SK-N-SH (cell line): ENCODE data around the gene PRKCH. TPM values are rescaled to one million over a fixed set of nuclear protein-coding genes. Genes with fewer than 3 reads are reported as not detected.

Source experiments
- CTCF ChIA-PET: fragments of 300-600, 350-600 bp; formaldehyde crosslinking; extraction: SDS; loops from one replicate; lab custom pipeline; 2021; lab: Yijun Ruan, JAX
- POLR2A ChIA-PET: fragments of 350-600 bp; sonication (Branson Sonifier 250); formaldehyde crosslinking; extraction: SDS; loops from one replicate; lab custom pipeline; 2020; ENCODE audit warnings: antibody characterized with exemption, inconsistent platforms; lab: Yijun Ruan, JAX
- DNase-seq: peaks from one replicate; pipeline ENCODE4 v3.0.0; 2012
- H2AFZ ChIP-seq: fragments of 200-600 bp; sonication (generic); 2 replicates; pipeline ENCODE4 v1.8.1; 2016; ENCODE audit warnings: antibody characterized with exemption, mild to moderate bottlenecking, low read depth
- H3F3A ChIP-seq: fragments of 200-600 bp; sonication (generic); replicated peaks from 2 replicates; pipeline ENCODE3; 2016; ENCODE audit warnings: antibody characterized with exemption, mild to moderate bottlenecking; ENCODE audit not compliant: insufficient read depth
- H3K27ac ChIP-seq, 2 experiments: fragments of 200-500 bp in 1 of 2; fragments of 200-600 bp in 1 of 2; sonication (Bioruptor generic) in 1 of 2; sonication (generic), shearing (Covaris generic) in 1 of 2; 2 replicates each; pipeline versions ENCODE4 v1.5.1 to v1.6.1; 2014 to 2016; ENCODE audit warnings: low read depth in 2 of 2, inconsistent platforms in 1 of 2, low read length in 1 of 2, mild to moderate bottlenecking in 1 of 2, mixed read lengths in 1 of 2
- H3K27me3 ChIP-seq: fragments of 200-600 bp; sonication (generic), shearing (Covaris generic); 2 replicates; pipeline ENCODE4 v1.6.1; 2016; ENCODE audit warnings: mixed run types; ENCODE audit not compliant: insufficient read depth
- H3K36me3 ChIP-seq, 2 experiments: fragments of 200-500 bp in 1 of 2; fragments of 200-600 bp in 1 of 2; sonication (Bioruptor generic) in 1 of 2; sonication (generic) in 1 of 2; replicated peaks in 1 of 2; 2 replicates each; pipeline versions ENCODE3 to v1.5.1; 2014 to 2016; ENCODE audit warnings: low read length in 1 of 2, mild to moderate bottlenecking in 1 of 2; ENCODE audit not compliant: insufficient read depth in 2 of 2, control insufficient read depth in 1 of 2
- H3K4me1 ChIP-seq, 2 experiments: fragments of 200-500 bp in 1 of 2; fragments of 200-600 bp in 1 of 2; sonication (Bioruptor generic) in 1 of 2; sonication (generic), shearing (Covaris generic) in 1 of 2; 2 replicates each; pipeline versions ENCODE4 v1.5.1 to v1.6.1; 2014 to 2016; ENCODE audit warnings: low read depth in 1 of 2, low read length in 1 of 2, mixed run types in 1 of 2; ENCODE audit not compliant: insufficient read depth in 2 of 2, control insufficient read depth in 1 of 2
- H3K4me2 ChIP-seq: fragments of 200-600 bp; sonication (generic), shearing (Covaris generic); 2 replicates; pipeline ENCODE4 v1.6.1; 2017; ENCODE audit warnings: mixed run types
- H3K4me3 ChIP-seq, 2 experiments: fragments of 200-500 bp in 1 of 2; fragments of 200-600 bp in 1 of 2; sonication (Bioruptor generic) in 1 of 2; sonication (generic), shearing (Covaris generic) in 1 of 2; 2 replicates each; pipeline versions ENCODE4 v1.5.1 to v1.8.1; 2014 to 2016; ENCODE audit warnings: low read depth in 2 of 2, inconsistent platforms in 1 of 2, low read length in 1 of 2, mild to moderate bottlenecking in 1 of 2, mixed read lengths in 1 of 2, moderate library complexity in 1 of 2
- H3K79me2 ChIP-seq: fragments of 200-600 bp; sonication (generic); 2 replicates; pipeline ENCODE4 v1.8.1; 2017; ENCODE audit warnings: mild to moderate bottlenecking; ENCODE audit not compliant: insufficient read depth
- H3K9ac ChIP-seq: fragments of 200-600 bp; sonication (generic); 2 replicates; pipeline ENCODE4 v1.6.1; 2017; ENCODE audit warnings: mixed run types
- H3K9me2 ChIP-seq: fragments of 200-600 bp; sonication (generic); 2 replicates; pipeline ENCODE4 v1.6.1; 2017; ENCODE audit warnings: mixed run types
- H3K9me3 ChIP-seq: fragments of 200-600 bp; sonication (generic); 2 replicates; pipeline ENCODE4 v1.6.1; 2017; ENCODE audit warnings: mixed run types, mild to moderate bottlenecking, moderate library complexity
- H4K20me1 ChIP-seq: fragments of 200-600 bp; sonication (generic); 2 replicates; pipeline ENCODE4 v1.6.1; 2017; ENCODE audit warnings: mild to moderate bottlenecking, mixed run types; ENCODE audit not compliant: insufficient read depth
- ELF1 ChIP-seq: IDR thresholded peaks from 2 replicates; pipeline ENCODE4 v1.4.0; 2012
- EZH2phosphoT487 ChIP-seq: fragments of 200-600 bp; sonication (generic); IDR thresholded peaks from 2 replicates; pipeline ENCODE4 v1.6.1; 2017; ENCODE audit warnings: low read depth, mixed run types, mild to moderate bottlenecking, antibody characterized with exemption, moderate library complexity, borderline replicate concordance
- FOXJ3 ChIP-seq: sonication (generic); formaldehyde crosslinking; IDR thresholded peaks from 2 replicates; pipeline ENCODE4 v1.5.1; 2020; ENCODE audit warnings: mild to moderate bottlenecking, missing genetic modification reagents
- GATA2 ChIP-seq: sonication (generic); formaldehyde crosslinking; IDR thresholded peaks from 2 replicates; pipeline ENCODE4 v1.5.0; 2020; ENCODE audit warnings: mild to moderate bottlenecking, missing genetic modification reagents
- MXI1 ChIP-seq: IDR thresholded peaks from 2 replicates; pipeline ENCODE4 v1.6.1; 2012; ENCODE audit warnings: mild to moderate bottlenecking, low read depth, low read length, improper control_type of control experiment
- NRF1 ChIP-seq: IDR thresholded peaks from 2 replicates; pipeline ENCODE4 v1.6.1; 2012; ENCODE audit warnings: low read depth, mild to moderate bottlenecking, low read length
- PBX3 ChIP-seq: IDR thresholded peaks from 2 replicates; pipeline ENCODE4; 2012
- POLR2AphosphoS5 ChIP-seq: IDR thresholded peaks from 2 replicates; pipeline ENCODE4 v1.6.1; 2012; ENCODE audit warnings: low read depth, low read length
- RXRA ChIP-seq: IDR thresholded peaks from 2 replicates; pipeline ENCODE4 v1.4.0; 2012; ENCODE audit warnings: low read depth, mild to moderate bottlenecking, borderline replicate concordance
- SIN3A ChIP-seq: IDR thresholded peaks from 2 replicates; pipeline ENCODE4 v1.6.1; 2012; ENCODE audit warnings: low read depth, mild to moderate bottlenecking, low read length, moderate library complexity, borderline replicate concordance
- TAF1 ChIP-seq: IDR thresholded peaks from 2 replicates; pipeline ENCODE4 v1.6.1; 2012; ENCODE audit warnings: low read depth, mild to moderate bottlenecking, low read length, moderate library complexity, borderline replicate concordance
- TCF12 ChIP-seq: IDR thresholded peaks from 2 replicates; pipeline ENCODE4 v1.4.0; 2012
- TEAD4 ChIP-seq: IDR thresholded peaks from 2 replicates; pipeline ENCODE4 v1.4.0; 2012; ENCODE audit warnings: mild to moderate bottlenecking, borderline replicate concordance; ENCODE audit not compliant: insufficient read depth
- ZBTB33 ChIP-seq: IDR thresholded peaks from 2 replicates; pipeline ENCODE4 v1.4.0; 2012; ENCODE audit warnings: low read depth, borderline replicate concordance
- WGBS: methylation state at CpG from one replicate; pipeline ENCODE4 v1.1.6; 2017; ENCODE audit warnings: low lambda C conversion rate; 5-methylcytosine and 5-hydroxymethylcytosine counted together
- polyA plus RNA-seq, 3 experiments: library from polyadenylated mRNA; depleted of rRNA; stranded (reverse); fragments of >200 nt; gene quantifications; 2 replicates each; pipeline ENCODE4 v1.2.3, GENCODE V29; 2012
- TF ChIP-seq, protein P1 (sequence below): IDR thresholded peaks from 2 replicates; pipeline ENCODE4 v1.6.1; 2012; ENCODE audit warnings: mild to moderate bottlenecking, low read depth, low read length, moderate library complexity
- TF ChIP-seq, protein P2 (sequence below): fragments of 150-350 bp; IDR thresholded peaks from 2 replicates; pipeline ENCODE4 v1.6.1; 2017; ENCODE audit warnings: antibody characterized with exemption, low read length, low read depth, borderline replicate concordance
- TF ChIP-seq, protein P3 (sequence below): IDR thresholded peaks from 2 replicates; pipeline ENCODE4 v1.4.0; 2012; ENCODE audit warnings: low read depth

The PRKCH gene
- polyA plus RNA-seq, 1 of the 3 experiments (the other 2 are of a cell fraction), result 4.2 TPM

DNA sequence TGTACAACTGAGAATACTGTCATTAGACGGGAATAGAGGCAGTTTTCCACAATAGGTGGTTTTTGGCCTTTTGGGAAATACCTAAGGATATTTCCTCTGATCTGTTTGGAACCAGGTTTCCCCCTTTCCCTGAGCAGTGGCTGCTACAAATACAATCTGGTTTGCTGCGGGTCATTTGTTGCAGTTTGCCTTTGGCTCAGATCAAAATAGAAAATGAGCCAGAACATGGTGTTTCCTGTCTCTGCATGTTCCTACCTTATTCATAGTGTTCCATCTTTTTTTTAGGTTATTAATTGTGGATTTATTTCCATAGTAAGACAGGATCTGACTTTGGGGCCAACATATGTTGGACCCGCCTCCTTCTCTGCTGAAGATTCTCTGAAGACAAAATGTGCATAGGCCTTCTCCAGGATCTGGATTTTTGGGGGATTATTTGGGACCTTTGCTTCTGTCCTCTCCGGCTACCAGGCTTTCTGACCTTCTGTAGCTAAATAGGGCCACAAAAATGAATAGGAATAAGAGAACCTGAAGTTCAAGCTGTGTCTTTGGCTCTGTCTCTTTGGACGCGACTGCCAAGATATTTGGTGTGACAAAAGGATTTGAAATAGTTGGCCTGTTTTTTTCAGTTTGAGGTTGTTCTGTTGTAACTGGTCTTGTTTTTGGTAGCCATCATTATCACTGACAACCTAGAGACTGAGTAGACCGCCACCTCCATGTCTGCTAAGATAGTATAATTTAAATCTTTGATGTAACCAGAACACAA, 146.9 kb downstream of the PRKCH start:
- Histone ChIP-seq H3K9me3 (no peaks in the 10 kb centered on the region), H3K27me3 (no peaks in the 10 kb centered on the region), H3K9me2 (no peaks in the 10 kb centered on the region), H3K27ac (peak overlapping the region in 1 of 2 experiments; percentile 100; a peak in 2 of 4 replicates), H3K36me3 (no peaks in the 10 kb centered on the region), H3K79me2 (no peaks in the 10 kb centered on the region), H3K4me1 (peaks cover 18 to 64% of the 10 kb centered on the region in 2 experiments), H3K4me3 (no peak overlapping the region), H3K4me2 (no peak overlapping the region), H3K9ac (no peak overlapping the region), H2AFZ (no peak overlapping the region), H4K20me1 (no peaks in the 10 kb centered on the region), H3F3A (peaks cover 25% of the 10 kb centered on the region)
- ChIA-PET CTCF (no interaction called here), POLR2A (no interaction called here)
- TF ChIP-seq, protein P1, sequence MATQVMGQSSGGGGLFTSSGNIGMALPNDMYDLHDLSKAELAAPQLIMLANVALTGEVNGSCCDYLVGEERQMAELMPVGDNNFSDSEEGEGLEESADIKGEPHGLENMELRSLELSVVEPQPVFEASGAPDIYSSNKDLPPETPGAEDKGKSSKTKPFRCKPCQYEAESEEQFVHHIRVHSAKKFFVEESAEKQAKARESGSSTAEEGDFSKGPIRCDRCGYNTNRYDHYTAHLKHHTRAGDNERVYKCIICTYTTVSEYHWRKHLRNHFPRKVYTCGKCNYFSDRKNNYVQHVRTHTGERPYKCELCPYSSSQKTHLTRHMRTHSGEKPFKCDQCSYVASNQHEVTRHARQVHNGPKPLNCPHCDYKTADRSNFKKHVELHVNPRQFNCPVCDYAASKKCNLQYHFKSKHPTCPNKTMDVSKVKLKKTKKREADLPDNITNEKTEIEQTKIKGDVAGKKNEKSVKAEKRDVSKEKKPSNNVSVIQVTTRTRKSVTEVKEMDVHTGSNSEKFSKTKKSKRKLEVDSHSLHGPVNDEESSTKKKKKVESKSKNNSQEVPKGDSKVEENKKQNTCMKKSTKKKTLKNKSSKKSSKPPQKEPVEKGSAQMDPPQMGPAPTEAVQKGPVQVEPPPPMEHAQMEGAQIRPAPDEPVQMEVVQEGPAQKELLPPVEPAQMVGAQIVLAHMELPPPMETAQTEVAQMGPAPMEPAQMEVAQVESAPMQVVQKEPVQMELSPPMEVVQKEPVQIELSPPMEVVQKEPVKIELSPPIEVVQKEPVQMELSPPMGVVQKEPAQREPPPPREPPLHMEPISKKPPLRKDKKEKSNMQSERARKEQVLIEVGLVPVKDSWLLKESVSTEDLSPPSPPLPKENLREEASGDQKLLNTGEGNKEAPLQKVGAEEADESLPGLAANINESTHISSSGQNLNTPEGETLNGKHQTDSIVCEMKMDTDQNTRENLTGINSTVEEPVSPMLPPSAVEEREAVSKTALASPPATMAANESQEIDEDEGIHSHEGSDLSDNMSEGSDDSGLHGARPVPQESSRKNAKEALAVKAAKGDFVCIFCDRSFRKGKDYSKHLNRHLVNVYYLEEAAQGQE, result no peak
- TF ChIP-seq, protein P2, sequence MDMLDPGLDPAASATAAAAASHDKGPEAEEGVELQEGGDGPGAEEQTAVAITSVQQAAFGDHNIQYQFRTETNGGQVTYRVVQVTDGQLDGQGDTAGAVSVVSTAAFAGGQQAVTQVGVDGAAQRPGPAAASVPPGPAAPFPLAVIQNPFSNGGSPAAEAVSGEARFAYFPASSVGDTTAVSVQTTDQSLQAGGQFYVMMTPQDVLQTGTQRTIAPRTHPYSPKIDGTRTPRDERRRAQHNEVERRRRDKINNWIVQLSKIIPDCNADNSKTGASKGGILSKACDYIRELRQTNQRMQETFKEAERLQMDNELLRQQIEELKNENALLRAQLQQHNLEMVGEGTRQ, result no peak
- TF ChIP-seq NRF1 (no peak), FOXJ3 (CRISPR knock-in tag) (no peak), MXI1 (no peak), POLR2AphosphoS5 (no peak), PBX3 (no peak), GATA2 (no peak), TEAD4 (no peak), SIN3A (no peak), TAF1 (no peak), RXRA (no peak), ELF1 (no peak), ZBTB33 (no peak), EZH2phosphoT487 (no peak), TCF12 (no peak)
- TF ChIP-seq, protein P3, sequence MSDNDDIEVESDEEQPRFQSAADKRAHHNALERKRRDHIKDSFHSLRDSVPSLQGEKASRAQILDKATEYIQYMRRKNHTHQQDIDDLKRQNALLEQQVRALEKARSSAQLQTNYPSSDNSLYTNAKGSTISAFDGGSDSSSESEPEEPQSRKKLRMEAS, result no peak
- no peak for DNase-seq
- 97% methylated on average over 7 of the region's 7 CpGs for WGBS
